ENCODE measurements around the gene ANKRD22.

Gene ANKRD22

DNA sequence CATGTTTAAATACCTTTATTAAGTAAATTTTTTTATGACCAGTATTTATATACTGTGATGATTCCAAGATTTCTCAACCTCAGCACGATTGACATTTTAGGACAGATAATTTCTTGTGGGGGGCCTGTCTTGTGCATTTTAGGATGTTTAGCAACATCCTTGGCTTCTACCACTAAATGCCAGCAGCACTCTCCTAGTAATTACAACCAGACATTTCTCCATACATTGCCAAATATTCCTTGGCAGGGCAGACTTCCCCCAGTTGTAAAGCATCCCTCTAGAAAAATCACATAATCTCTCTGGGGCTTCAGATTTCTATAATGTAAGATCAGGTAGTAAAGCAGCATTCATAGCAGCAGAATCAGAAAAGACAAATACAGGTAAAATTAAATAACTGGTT lies 56.9 kb downstream of the ANKRD22 start:
- DNase-seq = peak; percentile 25

DNA sequence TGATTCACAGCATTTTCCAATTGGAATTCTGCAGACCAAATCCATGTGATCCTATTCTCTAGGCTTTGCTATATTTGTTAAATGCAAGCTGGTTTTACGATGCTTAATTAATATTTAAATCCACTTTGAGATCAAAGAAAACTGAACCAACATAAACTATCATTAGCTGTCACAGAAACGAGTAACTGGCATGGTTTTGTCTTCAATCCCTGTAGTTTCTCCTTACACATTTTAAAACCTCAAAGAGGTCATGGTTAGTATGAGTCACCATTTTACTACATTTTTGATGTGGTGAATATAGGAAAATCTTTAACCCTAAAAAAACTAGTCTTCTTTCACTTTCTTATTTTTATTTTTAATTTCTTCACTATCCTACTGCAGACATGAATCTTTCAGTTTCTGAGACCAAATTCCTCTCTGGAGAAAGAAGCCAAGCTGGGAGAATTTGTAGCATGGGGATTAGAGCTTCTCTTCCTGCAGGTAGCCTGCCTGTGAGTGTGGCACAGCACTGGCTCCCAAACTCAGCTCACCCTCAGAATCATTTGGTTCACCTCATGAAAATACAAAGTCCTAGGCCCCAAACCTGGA lies 57.8 kb downstream of the ANKRD22 start:
- peak; percentile 72 for DNase-seq

DNA sequence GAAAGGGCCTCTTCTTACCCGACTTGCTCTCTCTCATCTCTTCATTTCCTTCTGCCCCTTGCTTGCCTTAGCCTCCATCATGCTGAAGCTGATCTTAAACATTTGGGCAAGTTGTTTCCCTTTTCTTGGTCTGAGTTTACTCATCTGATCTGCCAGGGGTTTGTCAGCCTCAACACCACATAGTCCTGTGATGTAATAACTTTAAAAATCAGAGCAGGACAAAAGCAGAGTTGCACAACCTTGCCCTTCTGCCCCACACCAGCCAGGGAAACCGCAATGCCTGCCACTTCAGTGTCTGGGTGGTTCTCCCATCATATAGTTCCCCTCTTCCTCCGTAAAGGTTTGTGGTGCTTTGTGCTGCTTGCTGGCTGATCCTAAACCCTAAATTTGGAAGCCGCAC lies 59.0 kb downstream of the ANKRD22 start:
- DNase-seq = peak; percentile 95

DNA sequence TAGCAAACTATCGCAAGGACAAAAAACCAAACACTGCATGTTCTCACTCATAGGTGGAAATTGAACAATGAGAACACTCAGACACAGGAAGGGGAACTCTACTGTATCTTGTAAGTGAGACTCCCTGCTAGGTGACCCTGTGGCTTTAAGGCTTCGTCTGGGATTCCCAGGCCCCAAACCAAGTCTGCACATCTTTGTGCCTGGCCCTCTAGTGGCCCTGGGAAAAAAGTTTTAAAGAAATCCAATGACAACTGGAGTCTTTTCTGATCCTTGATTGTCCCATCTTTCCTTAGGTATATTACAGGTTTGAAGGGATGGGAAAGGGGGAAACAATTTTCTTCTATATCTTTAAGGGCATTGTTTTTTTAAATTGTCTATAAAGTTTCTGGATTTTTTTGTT lies 59.7 kb downstream of the ANKRD22 start:
- DNase-seq = peak; percentile 33

DNA sequence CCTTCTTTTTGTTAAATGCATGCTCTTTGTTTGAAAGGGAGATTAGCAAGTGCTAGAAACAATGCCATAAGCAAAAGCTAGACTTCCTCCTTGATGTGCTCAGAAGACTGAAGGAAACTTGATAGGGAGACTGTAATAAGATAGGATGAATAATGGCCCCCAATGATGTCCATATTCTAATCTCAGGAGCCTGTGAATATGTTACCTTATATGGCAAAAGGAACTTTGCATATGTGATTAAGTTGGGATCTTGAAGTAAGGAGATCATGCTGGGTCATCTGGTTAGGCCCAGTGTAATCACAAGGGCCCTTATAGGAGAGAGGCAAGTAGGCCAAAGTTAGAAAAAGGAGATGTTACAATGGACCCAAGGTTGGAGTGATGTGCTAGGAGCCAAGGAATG lies 62.7 kb downstream of the ANKRD22 start:
- DNase-seq = no peak

DNA sequence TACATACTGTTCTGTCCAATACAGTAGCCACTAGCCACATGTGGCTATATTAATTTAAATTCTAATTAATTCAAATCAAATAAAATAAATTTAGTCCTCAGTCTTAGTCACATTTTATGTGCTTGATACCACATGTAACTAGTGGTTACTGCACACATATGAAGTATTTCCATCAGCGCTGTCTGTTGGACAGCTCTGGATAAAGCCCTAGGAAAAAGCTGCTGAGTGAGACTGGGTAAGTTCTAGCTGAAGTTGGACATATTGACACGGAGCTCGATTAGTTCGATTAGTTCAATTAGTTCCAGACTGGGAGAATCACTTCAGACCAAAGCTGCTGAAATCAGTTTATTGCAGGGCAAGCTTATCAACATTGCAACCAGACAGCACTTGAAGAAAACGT lies 64.2 kb downstream of the ANKRD22 start:
- DNase-seq = no peak

DNA sequence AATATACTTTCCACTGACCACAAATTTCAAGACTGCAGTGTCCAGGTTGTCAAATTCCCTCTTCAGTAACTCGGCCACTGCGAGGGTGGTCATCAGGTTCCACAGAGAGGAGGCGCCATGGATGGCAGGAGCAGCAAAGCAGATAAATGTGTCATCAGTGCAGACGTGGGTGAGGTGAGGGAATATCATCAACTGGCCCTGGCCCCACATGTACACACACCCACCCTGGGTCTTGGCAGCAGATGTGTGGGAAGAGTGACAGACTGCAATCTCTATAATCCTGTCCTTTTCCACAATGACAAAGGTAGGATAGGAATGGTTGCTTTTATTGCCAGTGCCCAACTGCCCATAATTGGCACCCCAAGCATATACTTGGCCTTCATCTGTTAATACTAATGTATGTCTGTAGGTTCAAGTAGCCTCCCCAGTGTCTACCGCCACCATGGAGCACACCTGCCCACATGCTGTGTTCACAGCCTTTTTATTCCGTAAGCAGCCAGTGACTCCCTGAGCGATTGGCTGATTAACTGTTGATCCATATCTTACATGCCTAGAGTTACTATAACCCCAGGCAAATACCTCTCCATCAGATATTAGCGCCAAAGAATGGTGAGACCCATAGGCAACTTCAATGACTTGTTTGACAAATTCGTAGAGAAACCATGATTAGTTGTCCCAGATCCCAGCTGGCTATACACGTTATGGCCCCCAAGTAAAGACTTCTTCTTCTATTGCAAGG lies 65.4 kb downstream of the ANKRD22 start:
- no peak for DNase-seq

DNA sequence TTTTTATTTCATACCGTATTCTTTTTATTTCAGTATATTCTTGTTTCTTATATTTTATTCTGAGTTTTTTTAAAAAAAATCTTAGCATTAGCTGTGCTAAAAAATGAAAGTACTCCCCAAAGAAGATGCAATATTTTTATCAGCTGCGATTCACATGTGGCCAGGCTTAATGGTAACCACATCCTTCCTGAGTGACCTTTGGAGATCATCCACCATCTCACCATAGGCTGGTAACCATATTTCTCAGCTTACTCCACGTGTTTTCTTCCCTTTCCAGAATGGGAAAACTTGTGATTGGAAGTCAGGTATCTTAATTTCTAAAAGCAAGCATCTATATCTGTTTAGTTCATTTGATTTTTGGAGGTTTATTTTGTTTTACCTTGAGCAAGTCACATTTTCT lies 67.9 kb downstream of the ANKRD22 start:
- DNase-seq = no peak

DNA sequence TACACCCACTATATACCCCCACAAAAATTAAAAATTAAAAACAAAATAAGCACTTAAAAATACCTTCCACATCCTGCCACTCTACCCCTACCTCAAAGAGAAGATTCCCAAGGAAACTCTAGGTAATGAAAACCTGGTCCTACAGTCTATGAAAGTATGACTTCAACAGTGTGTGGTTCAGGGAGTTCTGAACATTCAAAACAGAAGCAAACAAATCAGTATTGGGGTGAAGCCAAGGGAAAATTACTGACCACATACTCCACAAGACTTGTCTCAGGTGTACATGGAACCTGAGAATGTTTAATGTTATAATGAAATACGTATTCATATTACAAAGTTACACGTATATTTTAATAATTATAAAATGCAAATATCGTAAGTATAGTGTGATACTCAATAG lies 69.4 kb downstream of the ANKRD22 start:
- no peak for DNase-seq

DNA sequence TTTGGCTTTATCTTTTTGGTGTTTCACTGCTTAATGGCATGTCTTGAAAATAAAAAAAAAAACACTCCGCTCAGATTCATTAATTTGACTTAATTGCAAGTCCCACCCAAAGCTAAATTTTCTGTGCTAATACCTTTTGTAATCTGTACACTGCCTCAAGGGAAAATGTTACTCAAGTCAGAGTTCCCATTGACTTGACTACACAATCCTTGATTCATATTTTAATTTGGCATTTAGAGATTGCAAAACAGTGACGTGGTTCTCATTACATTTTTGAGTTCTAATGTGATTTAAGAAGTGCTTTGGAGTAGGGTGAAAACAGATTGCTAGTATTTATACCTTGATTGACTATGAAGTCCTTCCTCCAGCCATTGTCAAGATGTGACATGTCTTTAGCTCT lies 70.4 kb downstream of the ANKRD22 start:
- no peak for DNase-seq

Data from suppressor macrophage treated with lipopolysaccharide for 4 hours (primary cell).